ENCODE results near the gene IRS2. TPM values are rescaled to one million over a fixed set of nuclear protein-coding genes. Genes with fewer than 3 reads are reported as not detected.

IRS2 gene
- total and polyA plus RNA-seq, 8 donors, result 2.8 to 9.8 (median 4.9) TPM

DNA sequence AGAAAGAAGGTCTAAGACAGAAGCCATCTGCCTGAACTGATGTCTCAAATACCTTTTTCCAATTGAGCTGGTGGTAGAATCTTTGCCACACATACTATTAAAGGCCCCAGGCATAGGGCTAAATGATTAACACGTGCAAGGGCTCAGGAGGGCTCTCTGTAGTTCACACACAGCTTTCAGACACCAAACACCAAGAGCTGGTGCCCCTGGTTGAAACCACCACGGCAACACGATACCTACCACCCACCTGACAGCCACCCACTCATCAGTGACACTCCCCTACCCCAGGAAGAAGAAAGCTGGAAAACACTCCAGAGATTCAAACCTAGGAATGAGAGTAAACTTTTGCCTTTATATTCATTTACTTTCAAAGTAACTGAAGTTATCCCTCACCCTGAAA, 26.8 kb downstream of the IRS2 start:
- Histone ChIP-seq H3K27ac (no peak overlapping the region), H3K27me3 (no peaks in the 10 kb centered on the region), H3K9me3 (no peaks in the 10 kb centered on the region), H3K4me3 (no peak overlapping the region), H3K4me1 (no peaks in the 10 kb centered on the region), H3K36me3 (peaks cover 0 to 10% (median 7%) of the 10 kb centered on the region in 3 donors)
- intact Hi-C loops (cut with DNase I), result no loop called here
- FAIRE-seq (no peak), ATAC-seq (no peak), DNase-seq (no peak)
- 72 to 74% methylated on average over 3 of the region's 3 CpGs for WGBS, 2 donors
- TF ChIP-seq, protein P1, sequence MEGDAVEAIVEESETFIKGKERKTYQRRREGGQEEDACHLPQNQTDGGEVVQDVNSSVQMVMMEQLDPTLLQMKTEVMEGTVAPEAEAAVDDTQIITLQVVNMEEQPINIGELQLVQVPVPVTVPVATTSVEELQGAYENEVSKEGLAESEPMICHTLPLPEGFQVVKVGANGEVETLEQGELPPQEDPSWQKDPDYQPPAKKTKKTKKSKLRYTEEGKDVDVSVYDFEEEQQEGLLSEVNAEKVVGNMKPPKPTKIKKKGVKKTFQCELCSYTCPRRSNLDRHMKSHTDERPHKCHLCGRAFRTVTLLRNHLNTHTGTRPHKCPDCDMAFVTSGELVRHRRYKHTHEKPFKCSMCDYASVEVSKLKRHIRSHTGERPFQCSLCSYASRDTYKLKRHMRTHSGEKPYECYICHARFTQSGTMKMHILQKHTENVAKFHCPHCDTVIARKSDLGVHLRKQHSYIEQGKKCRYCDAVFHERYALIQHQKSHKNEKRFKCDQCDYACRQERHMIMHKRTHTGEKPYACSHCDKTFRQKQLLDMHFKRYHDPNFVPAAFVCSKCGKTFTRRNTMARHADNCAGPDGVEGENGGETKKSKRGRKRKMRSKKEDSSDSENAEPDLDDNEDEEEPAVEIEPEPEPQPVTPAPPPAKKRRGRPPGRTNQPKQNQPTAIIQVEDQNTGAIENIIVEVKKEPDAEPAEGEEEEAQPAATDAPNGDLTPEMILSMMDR (IDR thresholded peaks at IDR 0.05), result no peak

DNA sequence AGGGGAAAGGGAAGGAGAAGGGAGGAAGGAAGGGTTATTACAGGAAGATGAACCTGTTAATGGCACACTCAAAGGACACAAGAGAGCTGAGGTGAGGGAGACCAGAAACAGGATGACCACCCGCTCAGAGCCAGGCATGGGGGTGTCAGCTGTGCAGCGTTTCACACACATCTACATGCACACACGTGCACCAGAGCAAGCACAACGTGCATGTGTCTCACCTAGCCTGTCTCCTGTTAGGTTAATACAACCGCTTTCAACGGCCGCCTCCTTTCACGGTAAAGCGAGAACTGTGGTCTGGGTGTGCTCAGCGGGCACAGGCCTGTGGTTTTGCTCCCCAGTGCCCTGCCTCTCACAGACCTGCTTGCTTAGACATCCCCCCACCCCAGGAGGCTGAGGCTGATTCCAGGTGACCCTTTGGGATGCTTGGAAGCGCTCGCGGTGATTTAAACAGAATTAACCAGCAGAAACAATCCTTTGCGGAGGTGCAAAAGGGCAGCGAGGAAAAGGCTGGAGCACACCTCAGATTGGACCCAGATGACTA, 27.4 kb downstream of the IRS2 start:
- ATAC-seq, result no peak
- 90 to 96% methylated on average over 15 of the region's 15 CpGs for WGBS, 2 donors
- intact Hi-C loops (cut with DNase I), result no loop called here
- Histone ChIP-seq H3K9me3 (no peaks in the 10 kb centered on the region), H3K4me3 (no peak overlapping the region), H3K36me3 (peaks cover 0 to 10% (median 7%) of the 10 kb centered on the region in 3 donors), H3K4me1 (no peaks in the 10 kb centered on the region), H3K27me3 (no peaks in the 10 kb centered on the region), H3K27ac (no peak overlapping the region)
- no peak for DNase-seq
- FAIRE-seq, result no peak
- TF ChIP-seq, protein P1 (IDR thresholded peaks at IDR 0.05), result no peak

DNA sequence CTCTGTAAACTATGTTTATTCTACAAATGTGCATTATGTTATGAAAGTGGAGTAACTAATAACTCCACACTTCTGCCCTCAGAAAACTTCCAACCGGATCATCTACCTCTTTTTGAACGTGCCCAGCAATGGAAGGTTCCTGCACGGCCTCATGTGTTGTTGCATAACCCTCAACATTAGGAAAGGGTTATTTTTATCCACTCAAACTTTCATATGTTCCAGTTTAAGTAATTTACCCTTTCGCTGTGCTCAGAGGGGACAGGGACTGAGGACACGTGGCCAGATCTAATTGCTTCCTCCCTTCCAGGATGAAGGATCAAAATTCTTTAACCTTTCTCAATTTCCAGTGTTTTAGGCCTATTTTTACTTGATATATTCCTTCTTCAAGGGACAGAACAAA, 29.6 kb downstream of the IRS2 start:
- no peak for DNase-seq
- TF ChIP-seq, protein P1 (IDR thresholded peaks at IDR 0.05), result no peak

DNA sequence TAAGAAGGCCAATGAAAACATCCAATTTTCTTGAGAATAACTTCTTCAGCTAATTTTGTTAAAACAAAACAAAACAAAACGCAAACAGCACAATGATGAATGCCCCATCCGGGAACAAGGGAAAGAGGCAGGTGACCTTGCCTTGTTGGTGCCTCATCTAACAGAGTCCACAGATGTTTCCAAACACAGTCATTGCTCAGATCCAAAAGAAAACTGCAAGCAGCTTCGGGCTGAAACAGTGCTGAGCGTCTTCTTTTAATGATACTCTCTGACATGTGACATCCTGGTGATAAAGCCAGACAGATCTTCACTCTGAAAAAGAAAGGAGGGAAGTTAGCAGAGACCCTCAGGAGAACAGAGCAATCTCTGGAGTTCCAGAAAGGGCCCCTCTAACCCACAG, 30.4 kb downstream of the IRS2 start:
- TF ChIP-seq, protein P1 (IDR thresholded peaks at IDR 0.05), result no peak
- DNase-seq (no peak), FAIRE-seq (no peak), ATAC-seq (no peak)
- intact Hi-C loops (cut with DNase I), result no loop called here
- H3K27ac ChIP-seq, result no peak overlapping the region
- H3K9me3 ChIP-seq, result no peaks in the 10 kb centered on the region
- H3K36me3 ChIP-seq, result peaks cover 0 to 10% (median 7%) of the 10 kb centered on the region in 3 donors
- no peak overlapping the region for H3K4me3 ChIP-seq
- 83 to 88% methylated on average over 4 of the region's 4 CpGs for WGBS, 2 donors
- H3K4me1 ChIP-seq, result no peaks in the 10 kb centered on the region
- H3K27me3 ChIP-seq, result no peaks in the 10 kb centered on the region

More for the DNA sequence above, 29.6 kb downstream of the IRS2 start:
- FAIRE-seq, result no peak
- intact Hi-C loops (cut with DNase I), result no loop called here
- 80 to 93% methylated on average over 5 of the region's 5 CpGs for WGBS, 2 donors
- Histone ChIP-seq H3K4me3 (no peak overlapping the region), H3K27ac (no peak overlapping the region), H3K4me1 (no peaks in the 10 kb centered on the region), H3K36me3 (peaks cover 0 to 10% (median 7%) of the 10 kb centered on the region in 3 donors), H3K27me3 (no peaks in the 10 kb centered on the region), H3K9me3 (no peaks in the 10 kb centered on the region)
- no peak for ATAC-seq

DNA sequence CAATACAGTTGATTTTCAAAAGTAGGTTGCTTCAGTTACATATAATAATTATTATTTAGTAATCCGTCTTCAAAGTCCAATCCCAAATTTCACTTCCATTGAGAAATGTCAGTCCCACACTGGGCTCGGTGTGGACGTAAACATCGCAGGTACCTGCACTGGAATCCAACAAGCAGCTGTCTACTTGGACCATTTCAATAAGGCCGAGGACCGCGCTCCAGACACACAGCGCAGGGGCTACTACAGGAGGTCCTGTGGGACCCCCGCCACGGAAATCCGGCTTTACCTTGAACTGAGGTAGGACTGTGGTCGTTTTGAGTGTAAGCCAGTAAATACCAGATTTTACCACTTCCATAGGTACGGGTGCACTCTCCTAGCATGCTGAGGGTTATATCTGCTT, 30.8 kb downstream of the IRS2 start:
- TF ChIP-seq, protein P1 (IDR thresholded peaks at IDR 0.05), result no peak
- FAIRE-seq, result no peak
- H3K36me3 ChIP-seq, result peaks cover 0 to 10% (median 7%) of the 10 kb centered on the region in 3 donors
- DNase-seq, result no peak
- H3K27ac ChIP-seq, result no peak overlapping the region
- no peak overlapping the region for H3K4me3 ChIP-seq
- H3K27me3 ChIP-seq, result no peaks in the 10 kb centered on the region
- H3K9me3 ChIP-seq, result no peaks in the 10 kb centered on the region
- ATAC-seq, result no peak
- intact Hi-C loops (cut with DNase I), result no loop called here
- 93% methylated on average over 13 of the region's 13 CpGs for WGBS, 2 donors
- H3K4me1 ChIP-seq, result no peaks in the 10 kb centered on the region

Measured in pancreas (tissue), 10 donors.